GM18873 (cell line): ENCODE measurements around the gene ELF4.
"Not testable (repeated sequence)": the region's sequence is repeated elsewhere in the genome, so short reads cannot be mapped to it uniquely, and the experiment has no call there.

Experiments
- ATAC-seq: cut with Tn5 transposase; IDR thresholded peaks from one replicate; pipeline ENCODE4 v1.9.1; 2021; ENCODE audit warnings: mild to moderate bottlenecking, moderate library complexity, moderate number of reproducible peaks; ENCODE audit not compliant: unreplicated experiment, low FRiP score

ELF4 gene

DNA sequence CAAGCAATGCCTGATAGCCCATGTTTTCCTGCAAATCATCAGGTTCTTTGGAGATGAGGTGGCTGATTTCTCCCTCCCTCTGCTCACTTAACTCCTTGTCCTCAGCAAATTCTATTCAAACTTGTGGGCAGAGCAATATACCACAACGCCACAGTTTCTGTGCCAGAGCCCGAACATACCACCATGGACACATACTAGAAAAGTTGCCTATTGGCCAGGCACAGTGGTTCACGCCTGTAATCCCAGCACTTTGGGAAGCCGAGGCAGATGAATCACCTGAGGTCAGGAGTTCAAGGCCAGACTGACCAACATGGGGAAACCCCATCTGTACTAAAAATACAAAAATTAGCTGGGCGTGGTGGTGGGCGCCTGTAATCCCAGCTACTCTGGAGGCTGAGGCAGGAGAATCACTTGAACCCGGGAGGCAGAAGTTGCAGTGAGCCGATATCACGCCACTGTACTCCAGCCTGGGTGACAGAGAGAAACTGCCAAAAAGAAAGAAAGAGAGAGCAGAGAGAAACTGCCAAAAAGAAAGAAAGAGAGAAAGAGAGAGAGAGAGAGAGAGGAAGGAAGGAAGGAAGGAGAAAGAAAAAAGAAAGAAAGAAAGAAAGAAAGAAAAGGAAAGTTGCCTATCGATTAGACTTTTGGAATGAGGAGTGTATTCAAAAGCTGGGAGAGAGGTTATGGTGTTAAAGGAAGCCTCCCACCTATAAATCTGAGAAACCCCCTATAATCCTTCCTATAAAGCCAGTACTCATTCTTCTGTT, 5.0 kb upstream of the ELF4 start:
- not testable (repeated sequence) for ATAC-seq

DNA sequence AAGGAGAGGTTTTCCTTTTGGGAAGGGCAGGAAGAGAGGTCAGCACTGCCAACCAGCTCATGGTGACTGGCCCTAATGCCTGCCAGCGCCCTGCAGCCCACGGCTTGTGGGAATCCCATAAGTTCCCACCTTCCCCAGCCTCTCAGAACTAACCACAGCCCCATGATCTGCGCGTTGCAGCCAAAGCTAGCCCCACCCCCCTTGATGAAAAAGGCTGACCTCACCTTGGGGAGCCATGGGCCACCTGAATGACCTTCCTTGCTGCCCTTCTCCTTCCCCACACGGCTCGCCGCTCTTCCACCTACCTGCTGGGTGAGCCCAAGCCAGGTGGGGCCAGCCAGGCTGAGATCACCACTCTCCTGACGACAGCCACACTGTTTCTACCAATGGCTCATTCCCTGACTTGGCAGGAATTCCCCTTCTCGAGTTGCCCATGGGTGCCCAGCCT, 3.9 kb upstream of the ELF4 start:
- no peak for ATAC-seq

DNA sequence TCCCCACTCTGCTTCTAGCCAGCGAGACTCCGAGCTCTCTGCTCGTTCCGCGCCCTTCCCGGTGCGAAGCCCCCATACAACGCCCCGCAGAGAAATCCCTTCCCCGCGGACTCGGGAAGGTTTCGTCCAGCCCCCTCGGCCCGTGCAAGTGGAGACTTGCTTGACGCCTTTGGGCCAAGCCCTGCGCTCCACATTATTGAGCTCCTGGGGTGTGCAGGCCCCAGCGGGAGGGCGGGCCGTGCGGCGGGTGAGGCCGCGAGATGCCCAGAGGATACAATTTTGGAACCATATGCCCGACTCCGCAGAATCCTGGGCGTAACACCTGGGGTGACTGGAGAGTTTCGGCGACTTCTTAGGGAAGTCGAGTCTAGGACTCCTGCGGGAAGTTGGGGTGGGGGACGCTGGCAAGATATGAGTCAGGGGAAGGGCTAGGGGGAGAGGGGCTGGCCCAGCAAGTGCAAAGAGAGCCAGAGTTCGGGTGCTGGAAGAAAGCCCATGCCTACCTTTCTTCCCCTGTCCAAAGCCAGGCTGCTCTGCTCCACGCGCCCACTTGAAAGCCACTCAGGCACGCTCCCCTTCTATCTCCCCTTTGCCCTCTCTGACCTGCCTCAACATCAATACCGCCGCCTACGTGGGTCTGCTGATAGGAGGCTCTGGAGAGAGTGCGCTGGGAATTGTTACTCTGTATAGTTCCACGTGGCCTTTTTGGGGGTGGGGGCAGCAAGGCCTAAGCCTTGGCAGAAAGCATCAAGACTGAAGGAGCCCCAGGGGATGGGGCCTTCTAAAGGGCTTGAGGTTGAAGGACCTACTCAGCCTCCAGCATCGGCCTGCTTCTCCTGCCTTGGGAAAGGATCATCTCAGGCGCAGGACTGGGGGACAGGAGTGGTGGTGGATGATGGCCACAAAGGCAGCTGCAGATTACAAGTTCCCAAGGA, 1.2 kb upstream of the ELF4 start:
- ATAC-seq = no peak

DNA sequence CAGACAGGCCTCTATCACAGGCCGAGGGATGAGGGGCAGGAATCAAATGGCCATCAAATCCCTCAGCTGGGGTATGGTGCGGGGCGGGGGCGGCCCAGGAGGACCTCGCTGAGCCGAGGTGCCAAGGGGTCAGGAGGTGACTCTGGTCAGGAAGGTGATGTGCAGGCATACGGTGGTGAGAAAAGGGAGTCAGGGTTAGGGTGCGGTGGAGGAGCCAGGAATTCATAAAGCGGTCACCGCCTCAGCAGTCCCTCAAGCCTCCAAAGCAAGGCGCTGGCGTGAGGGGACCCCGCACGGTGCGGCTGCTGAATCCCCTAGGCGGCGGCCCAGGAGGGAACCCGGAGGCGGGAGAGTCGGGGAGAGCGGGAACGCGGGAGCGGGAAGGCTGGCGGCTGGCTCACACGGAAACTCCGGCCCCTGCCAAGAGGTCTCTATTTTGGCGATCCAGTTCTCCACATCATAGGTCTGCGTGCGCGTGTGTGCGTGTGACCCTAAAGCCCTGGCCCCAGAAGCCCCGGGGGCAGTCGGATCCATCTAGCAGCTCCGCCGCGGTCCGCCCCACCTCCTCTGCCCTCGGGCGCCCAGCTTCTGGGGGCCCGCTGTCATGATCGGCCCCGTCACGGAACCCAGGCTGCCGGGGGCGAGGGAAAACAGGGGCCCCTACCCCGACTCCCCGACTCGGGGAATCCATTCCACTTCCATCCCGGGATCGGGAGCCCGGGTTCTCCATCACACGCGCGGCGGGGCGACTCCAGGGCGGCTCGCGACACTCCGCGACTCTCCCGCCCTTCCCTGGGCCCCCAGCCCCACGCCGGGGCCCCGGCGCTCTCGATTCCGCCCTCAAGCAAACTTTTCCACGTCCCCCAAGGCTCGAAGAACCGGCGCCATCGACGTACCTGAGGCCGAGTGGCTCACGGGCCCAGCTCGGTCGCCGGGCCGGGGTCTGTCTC, 593 bp downstream of the ELF4 start:
- ATAC-seq = no peak

DNA sequence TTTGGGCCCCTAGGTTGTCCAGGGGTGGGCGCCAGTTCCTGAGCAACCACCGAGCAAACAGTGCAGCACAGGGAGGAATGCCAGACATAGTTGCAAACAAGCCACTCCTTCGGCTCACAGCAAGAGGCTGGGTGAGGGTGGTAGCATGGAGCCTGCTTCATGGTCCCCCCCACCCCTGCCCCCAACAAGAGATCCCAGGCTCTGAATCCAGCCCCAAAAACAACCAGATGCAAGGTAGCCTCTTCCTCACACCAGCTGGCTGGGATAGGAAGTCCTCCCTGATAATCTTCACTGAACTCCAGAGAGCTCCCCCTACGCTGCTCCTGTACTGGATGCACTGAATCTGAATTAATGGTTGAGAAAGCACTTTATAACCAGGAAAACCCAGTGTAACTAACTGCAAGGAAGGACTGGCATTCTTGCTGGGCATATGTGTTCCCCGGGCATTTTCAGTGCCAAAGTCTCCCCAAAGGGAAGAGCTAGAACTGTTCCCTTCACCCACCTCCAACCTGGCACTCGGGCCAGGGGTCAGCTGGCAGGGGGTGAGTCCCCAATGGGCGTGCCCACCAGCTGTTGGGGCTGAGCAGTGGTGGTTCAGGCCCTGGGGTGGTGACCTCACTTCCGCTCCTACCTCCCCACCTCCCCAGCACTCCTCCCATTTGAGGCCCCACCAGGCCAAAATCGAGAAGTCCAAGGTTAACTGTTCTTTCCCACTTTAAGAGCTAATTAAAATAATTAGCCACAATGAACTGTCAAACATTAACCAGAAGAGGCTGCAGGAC, 1.5 kb downstream of the ELF4 start:
- ATAC-seq = peak; percentile 70

DNA sequence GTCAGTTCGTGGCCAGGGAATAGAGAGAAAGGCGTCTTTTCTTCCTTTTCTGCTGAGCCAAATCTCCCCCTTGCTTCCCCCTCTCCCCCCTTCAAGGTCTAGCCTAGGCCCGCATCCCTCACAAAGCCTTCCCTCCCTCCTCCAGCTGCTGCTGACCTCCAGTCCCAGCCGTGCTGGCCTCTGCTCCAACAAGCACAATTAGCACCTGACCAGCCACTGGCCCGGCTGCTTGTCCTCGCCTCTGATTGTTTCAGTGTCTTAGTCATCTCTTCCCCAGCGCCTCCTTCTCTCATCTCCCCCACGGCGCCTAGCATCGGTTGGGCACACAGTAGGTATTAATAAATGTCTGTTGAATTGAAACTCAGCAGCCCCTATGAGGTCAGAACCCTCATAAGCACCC, 4.2 kb downstream of the ELF4 start:
- no peak for ATAC-seq

DNA sequence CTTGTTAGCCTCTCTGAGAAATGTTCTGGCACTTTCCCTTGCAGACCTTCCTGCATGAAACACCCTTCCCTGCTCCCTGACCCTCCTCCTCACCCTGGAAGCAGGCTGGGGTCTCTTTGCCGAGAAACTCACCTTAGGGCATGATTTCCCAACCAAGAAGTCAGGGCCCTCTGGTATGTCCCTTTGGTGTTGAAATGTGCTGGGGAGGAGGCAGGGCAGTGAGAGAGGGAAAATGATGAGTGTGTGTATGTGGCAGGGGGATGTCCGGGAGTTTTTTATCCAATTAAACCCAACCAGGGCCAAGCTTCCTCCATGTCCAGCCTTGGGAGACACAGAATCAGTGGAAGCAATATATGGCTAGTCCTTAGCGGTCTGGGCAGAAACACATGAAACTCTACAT, 5.1 kb downstream of the ELF4 start:
- ATAC-seq = no peak

DNA sequence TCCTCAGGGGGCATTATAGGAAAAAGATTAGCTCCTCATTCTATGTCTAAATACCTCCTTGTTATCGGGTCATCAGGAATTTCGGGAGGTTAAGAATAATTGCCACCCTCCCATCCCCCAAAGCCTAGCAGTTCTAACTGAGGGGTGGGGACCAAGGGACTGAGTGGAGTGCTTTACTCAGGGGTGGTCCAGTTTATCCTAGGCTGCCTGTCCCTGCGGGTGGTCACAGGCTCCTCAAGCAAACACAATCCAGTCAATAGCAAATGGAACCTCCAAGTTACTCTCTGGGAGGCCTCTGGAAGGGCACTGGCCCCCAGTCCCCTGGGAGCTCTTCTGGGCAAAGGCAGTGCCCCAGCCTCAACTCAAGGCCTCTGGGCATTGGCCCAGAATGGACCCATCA, 6.7 kb downstream of the ELF4 start:
- ATAC-seq = no peak

DNA sequence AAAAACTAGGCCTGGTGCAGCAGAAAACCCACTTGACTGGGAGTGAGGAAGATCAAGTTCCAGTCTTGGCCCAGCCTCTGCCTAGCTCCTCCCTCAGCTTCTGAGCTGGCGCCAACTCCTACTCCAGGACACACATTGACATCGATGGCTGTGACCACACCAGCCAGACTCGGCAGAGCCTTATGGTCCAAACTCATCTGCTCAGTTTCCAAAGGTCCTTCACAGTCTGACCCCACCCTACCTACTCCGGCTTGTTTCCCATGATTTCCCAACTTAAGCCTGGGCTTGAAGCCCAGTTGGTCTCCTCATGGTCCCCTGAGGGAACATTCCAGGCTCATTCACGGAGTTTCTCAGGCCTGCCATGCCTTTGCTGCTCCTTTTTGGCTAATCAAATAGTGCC, 10.1 kb downstream of the ELF4 start:
- ATAC-seq = no peak

DNA sequence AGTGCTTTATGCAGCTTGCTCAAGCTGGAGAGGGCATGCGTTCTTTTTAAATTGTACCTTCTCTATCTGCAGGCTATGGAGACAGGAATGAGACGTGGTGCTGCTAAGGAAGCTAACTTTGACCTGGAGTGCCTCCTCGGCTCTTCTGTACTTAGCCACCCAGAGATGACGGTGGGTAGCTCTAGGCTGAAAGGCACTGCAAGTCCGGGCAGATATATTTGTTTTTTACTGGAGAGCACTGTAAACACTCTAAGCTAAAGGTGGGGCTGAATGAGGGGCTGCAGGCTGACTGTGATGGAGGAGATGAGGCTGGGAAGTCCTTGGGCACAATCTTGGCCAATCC, 12.1 kb downstream of the ELF4 start:
- ATAC-seq = no peak

DNA sequence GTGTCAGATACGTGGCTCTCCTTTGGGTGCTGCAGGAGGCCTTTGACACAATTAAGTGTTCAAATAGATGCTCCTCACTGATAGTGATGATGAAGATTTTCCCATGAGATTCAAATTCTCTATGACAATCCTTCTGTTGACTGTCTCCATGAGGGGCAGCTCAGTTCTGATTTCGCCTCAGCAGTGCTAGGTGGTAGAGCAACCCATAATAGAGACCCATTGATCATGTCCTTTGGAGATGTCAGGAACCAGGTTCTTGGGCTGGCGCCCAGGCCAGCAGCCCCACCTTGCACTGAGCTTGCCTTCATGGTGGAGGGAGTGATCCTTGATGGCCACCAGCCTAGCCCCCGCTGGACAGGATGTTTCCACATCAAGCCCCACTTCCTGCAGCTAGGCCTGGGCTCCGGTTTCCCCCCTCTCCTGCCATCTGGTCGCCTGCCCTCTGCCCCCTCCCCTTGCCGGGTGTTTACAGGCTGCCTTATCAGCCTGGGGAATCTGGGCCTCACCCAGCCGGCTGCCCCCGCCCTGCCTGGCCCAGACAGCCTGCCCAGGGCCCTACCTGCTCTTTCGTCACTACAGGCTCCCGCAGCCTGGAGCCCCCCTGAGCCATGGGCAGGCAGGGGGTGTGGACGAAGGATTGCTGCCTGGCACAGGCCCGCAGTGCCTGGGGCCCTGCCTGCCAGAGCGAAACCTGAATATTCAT, 12.6 kb downstream of the ELF4 start:
- ATAC-seq = no peak

DNA sequence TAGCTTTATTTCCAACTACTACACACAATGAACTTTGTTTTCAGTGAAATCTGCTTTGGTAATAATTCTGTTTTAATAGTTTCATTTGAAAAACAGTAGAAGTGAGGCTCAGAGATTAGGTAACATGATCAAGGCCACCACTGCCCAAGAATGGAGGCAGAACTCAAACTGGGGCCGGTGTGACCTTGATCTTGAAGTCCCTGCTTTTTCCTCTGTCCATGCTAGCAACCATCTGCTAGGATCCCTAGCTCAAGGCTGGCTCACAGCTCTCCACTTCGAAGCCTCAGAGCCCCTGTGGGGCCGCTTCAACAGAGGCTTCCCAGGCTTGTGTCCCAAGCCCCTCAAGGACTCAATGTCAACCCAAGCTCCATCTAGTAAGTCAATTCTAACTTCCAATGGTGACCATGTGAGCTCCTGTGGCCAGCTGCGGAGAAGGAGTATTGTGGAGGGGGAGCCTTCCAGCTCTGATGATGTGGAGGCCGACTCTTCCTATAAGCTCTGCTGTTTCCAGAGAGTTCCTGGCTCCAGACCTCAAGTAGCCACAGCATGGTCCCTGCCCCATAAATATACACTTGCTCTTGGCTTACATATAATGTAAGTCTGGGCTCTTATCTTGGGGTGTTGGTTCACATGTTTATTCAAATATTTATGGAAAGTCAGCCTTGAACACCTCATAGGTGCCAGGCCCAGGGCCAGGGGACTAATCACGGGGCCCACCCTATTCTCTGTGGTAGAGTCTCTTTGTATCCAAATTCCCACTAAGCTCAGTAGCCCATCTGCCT, 14.9 kb downstream of the ELF4 start:
- no peak for ATAC-seq

DNA sequence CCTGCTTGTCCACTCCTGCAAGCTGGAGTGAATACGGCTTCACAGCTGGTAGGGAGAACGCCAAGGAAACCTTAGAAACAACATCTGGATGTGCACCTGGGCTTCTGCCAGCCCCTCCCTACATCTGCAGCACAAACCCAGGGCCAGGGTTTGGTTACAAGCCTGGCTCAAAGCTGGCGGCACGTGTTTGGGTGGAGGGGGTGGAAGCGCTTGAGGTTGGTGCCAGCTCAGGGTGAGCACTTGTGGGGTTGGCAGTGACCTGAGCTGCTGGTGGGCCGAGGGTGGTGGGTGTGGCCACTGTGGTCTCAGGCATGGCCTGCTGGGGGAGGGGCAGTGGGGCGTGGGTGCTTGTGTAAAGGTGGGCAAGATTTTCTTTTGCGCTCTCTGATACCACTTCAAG, 15.6 kb downstream of the ELF4 start:
- ATAC-seq = no peak

DNA sequence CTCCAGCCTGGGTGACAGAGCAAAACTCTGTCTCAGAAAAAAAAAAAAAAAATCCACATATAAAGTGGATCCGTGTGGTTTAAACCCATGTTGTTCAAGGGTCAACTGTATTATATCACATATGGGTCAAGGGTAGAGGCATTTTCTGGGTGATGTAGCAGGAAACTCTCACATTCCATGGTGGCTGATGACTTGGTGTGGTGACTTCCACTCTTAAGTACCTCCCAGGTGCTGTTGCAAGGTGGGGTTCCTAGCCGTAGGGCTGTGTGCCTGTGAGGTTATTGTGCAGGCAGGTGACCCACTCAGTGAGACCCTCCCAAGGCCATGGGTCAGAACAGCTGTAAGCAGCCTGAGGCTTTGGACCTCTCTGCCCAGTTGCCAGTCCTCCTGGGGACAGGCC, 17.0 kb downstream of the ELF4 start:
- no peak for ATAC-seq

DNA sequence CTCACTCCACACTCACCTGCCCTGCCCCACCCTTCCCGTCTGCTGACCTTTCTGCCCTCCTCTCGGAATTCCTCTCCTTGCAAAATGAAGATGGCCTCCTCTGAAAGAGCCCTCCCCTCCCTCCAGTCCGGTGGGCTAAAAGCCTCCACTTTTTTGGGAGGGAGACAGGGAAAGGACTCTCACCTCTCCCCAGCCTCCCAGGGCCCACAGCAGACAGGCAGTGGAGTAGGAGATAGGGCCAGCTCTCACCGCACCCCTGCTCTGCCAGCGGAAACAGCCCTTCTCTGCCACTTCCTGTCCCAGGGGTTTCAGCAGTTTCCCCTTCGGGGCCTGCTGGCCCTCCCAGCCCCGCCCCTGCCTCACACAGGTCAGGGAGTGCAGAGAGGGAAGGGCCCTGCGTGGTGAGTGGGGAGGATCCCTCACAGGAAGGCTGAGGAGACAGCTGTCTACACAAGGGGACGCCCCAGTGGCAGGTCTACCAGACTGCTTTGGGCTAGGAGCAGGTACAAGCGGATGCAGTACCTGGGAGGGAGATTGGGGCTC, 18.2 kb downstream of the ELF4 start:
- ATAC-seq = peak; percentile 97

DNA sequence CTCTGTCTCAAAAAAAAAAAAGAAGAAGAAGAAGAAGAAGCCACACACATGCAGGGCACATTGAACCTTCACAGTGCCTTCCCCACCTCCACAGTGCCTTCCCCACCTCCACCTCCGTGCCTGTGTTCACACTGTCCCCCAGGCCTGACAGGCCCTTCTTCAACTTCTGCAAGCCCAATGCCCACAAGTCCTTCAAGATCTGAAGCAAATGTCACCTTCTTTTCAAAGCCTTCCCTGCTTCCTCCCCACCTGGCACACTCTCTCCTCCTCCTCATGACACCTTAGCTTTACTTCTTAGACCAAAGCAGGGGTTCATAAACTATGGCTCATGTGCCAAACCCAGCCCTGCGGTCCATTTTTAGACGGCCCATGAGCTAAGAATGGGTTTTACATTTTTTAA, 19.9 kb downstream of the ELF4 start:
- no peak for ATAC-seq

DNA sequence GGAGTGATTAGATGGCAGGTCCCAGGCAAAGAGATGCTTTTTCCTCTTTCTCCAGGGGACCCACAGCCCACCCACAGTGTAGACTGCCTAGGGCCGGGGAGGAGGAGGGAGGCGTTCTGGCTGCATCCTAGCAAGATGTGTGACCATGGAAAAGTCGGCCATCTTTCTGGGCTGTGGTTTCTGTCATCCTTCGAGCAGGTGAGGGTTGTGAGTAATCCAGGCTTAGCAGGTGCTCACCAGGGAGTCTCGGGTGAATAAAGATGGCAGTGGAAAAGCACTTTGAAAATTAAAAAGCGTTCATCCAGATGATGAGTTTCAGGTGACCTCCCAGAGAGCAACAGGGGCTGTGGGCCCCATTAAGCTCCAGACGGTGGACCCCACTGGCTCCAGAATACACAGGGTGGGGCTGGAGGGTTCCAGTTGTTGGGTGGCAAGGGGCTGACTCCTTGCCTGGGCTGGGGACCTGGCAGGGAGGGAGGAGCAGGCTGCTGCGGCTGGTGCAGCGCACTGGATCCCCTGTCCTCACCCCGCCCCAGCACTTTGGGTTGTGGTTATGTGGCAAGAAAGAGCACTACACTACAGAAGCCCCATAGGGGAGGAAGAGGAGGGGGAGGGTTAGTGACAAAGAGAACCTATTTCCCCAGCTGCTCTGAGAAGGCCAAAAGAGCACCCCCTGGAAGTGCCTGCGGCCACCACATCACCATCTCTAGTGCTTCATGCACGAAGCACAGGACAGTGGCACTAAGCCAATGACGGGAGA, 23.7 kb downstream of the ELF4 start:
- ATAC-seq = peak; percentile 35
